HCT116 (cell line): Measurements from ENCODE around the gene EIF3F.

Experiments
- CTCF ChIP-seq, 3 experiments: fragments of 200-600 bp in 1 of 3; sonication (generic) in 1 of 3; IDR thresholded peaks in 2 of 3; conservative IDR thresholded peaks in 1 of 3; 2 replicates each; pipeline ENCODE4 v1.5.1; 2012 to 2017; ENCODE audit warnings: low read depth in 2 of 3, low read length in 2 of 3, antibody characterized with exemption in 1 of 3, borderline replicate concordance in 1 of 3, control low read depth in 1 of 3, mild to moderate bottlenecking in 1 of 3, mixed read lengths in 1 of 3, mixed run types in 1 of 3, moderate library complexity in 1 of 3; ENCODE audit not compliant: insufficient read depth in 1 of 3
- EZH2 ChIP-seq: fragments of 200-600 bp; sonication (generic); IDR thresholded peaks from 2 replicates; pipeline ENCODE4 v1.6.1; 2017; ENCODE audit warnings: antibody characterized with exemption, mixed run types
- SIN3A ChIP-seq: IDR thresholded peaks from 2 replicates; pipeline ENCODE4 v1.6.1; 2012; ENCODE audit warnings: low read depth

- TF ChIP-seq SIN3A, result no peak
- TF ChIP-seq EZH2, result no peak
- no peak for TF ChIP-seq CTCF (IDR thresholded peaks at IDR 0.05 in 2 of 3, conservative IDR thresholded peaks at IDR 0.05 in 1 of 3; ENCODE audit: borderline replicate concordance in 1 of 3, insufficient read depth in 1 of 3, low read depth in 2 of 3, low read length in 2 of 3)
These were observed 31.9 kb upstream of the EIF3F start for GRCh38 chr11:7955191-7955590.
